ENCODE measurements around the gene RPS6KA3.

- no peak for TF ChIP-seq POLR2A (IDR thresholded peaks at IDR 0.05; ENCODE audit: low read depth, low read length)
- no peak for TF ChIP-seq POLR2AphosphoS5 (IDR thresholded peaks at IDR 0.05; ENCODE audit: low read depth, low read length)
- no peak for TF ChIP-seq TAF1 (IDR thresholded peaks at IDR 0.05; ENCODE audit: borderline replicate concordance, low read depth, low read length)
Measured at GRCh38 chrX:20189171-20189570, 77.5 kb downstream of the RPS6KA3 start.
